Epidermal melanocyte (primary cell): ENCODE measurements around the gene WHAMM.
"Not testable (repeated sequence)": the region's sequence is repeated elsewhere in the genome, so short reads cannot be mapped to it uniquely, and the experiment has no call there.

Experiments
- DNase-seq: peaks from one replicate; pipeline ENCODE4 v3.0.0; 2011; ENCODE audit warnings: low spot score; ENCODE audit not compliant: insufficient read length

The WHAMM gene

GRCh38 chr15:82865581-82865980 is 56.2 kb downstream of the WHAMM start:
- not testable (repeated sequence) for DNase-seq

- not testable (repeated sequence) for DNase-seq
These were observed 56.6 kb downstream of the WHAMM start for GRCh38 chr15:82865981-82866380.

GRCh38 chr15:82870727-82871320 is 61.4 kb downstream of the WHAMM start:
- no peak for DNase-seq

GRCh38 chr15:82871358-82871757 is 61.9 kb downstream of the WHAMM start:
- DNase-seq, result no peak

- no peak for DNase-seq
These were observed 62.5 kb downstream of the WHAMM start for GRCh38 chr15:82871832-82872484.

- no peak for DNase-seq
These were observed 63.7 kb downstream of the WHAMM start for GRCh38 chr15:82873000-82873680.

GRCh38 chr15:82874267-82874666 is 64.8 kb downstream of the WHAMM start:
- no peak for DNase-seq

GRCh38 chr15:82874961-82875360 is 65.5 kb downstream of the WHAMM start:
- DNase-seq, result no peak

- DNase-seq, result no peak
These were observed 66.1 kb downstream of the WHAMM start for GRCh38 chr15:82875411-82876003.

GRCh38 chr15:82877825-82878224 is 68.4 kb downstream of the WHAMM start:
- DNase-seq, result no peak

- no peak for DNase-seq
These were observed 68.9 kb downstream of the WHAMM start for GRCh38 chr15:82878325-82878724.

GRCh38 chr15:82880704-82881103 is 71.3 kb downstream of the WHAMM start:
- DNase-seq, result no peak

- no peak for DNase-seq
These were observed 72.3 kb downstream of the WHAMM start for GRCh38 chr15:82881747-82882146.

- DNase-seq, result no peak
These were observed 73.0 kb downstream of the WHAMM start for GRCh38 chr15:82882273-82882928.
